ENCODE results near the gene ABCA12. TPM values are rescaled to one million over a fixed set of nuclear protein-coding genes. Genes with fewer than 3 reads are reported as not detected.

The ABCA12 gene
- total RNA-seq, 2 experiments from 2014 or later: not detected

DNA sequence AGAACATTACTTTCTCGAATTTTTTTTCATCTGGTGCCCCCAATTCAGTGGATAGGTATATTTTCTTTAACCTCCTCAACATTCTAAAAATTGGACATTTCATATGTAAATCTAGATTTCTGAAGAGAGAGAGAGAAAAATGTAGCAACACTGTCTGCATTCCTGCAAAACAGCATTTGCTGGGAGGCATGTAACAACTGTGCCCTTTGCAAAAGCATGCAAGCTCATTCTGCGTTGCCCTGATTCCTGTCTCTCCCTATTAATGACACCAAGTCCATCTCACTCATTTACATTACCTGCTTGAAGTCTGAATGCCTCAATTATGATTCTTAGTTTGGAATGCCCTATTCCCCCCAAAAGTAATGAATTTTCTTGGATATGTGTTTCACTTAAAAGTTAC, 249.1 kb downstream of the ABCA12 start:
- no peaks in the 10 kb centered on the region for H3K36me3 Mint-ChIP-seq
- H3K27ac Mint-ChIP-seq: no peak overlapping the region
- no peak for DNase-seq
- peaks cover 6% of the 10 kb centered on the region for H3K27me3 Mint-ChIP-seq
- H3K4me1 Mint-ChIP-seq: no peaks in the 10 kb centered on the region
- no peaks in the 10 kb centered on the region for H3K9me3 Mint-ChIP-seq
- no peak overlapping the region for H3K4me3 Mint-ChIP-seq

DNA sequence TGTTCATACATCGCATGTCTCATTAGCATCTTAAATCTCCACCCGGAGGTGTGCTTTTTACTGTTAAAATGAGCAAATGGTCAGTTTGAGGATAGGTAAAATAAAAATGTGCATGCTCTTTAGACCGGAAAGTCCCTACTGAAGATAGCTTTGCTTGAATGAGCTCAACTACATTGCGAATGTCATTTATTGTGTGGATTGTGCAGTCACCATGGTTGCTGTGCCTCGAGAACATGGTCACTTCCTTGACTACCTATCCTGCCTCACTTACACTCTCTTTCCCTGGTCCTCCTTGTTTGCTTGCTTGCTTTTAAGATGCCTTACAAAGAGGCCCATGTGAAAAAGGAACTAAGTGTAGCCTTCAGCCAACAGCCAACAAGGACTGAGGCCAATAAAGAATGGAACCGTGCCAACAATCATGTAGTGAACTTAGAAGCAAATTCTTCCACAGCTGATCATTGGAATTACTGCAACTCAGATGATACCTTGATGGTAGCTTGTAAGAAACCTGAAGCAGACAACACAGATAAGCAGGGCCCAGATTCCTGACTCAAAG, 256.7 kb downstream of the ABCA12 start:
- no peak overlapping the region for H3K4me3 Mint-ChIP-seq
- H3K4me1 Mint-ChIP-seq: no peaks in the 10 kb centered on the region
- H3K9me3 Mint-ChIP-seq: no peaks in the 10 kb centered on the region
- no peaks in the 10 kb centered on the region for H3K36me3 Mint-ChIP-seq
- peaks cover 6% of the 10 kb centered on the region for H3K27me3 Mint-ChIP-seq
- no peak for DNase-seq
- no peak overlapping the region for H3K27ac Mint-ChIP-seq

Other genes with a start within 250 kb of the ABCA12 start
- gene ATIC, start 173.4 kb upstream of the ABCA12 start, total RNA-seq: 100 to 1,000 TPM; 338 to 344 TPM